HL-60/S4 treated with phorbol 12-myristate 13-acetate at 8.2 ng/mL for 4 days and 3 days (cell line): ENCODE measurements around the gene KCTD3.

ENCODE experiments used
- in situ Hi-C: fragments of 300-500 bp; cut with MboI; formaldehyde crosslinking; loops from 2 replicates; pipeline ENCODE4 v1.15.0; 2022; ENCODE audit warnings: low sequenced_read_pairs

Gene KCTD3

GRCh38 chr1:215555531-215555930 is 11.6 kb upstream of the KCTD3 start:
- in situ Hi-C loops = no loop called here

- in situ Hi-C loops = no loop called here
These were observed 10.1 kb upstream of the KCTD3 start for GRCh38 chr1:215556996-215557395.

- in situ Hi-C loops = no loop called here
These were observed 9.6 kb upstream of the KCTD3 start for GRCh38 chr1:215557504-215557903.

GRCh38 chr1:215557992-215558626 is 9.0 kb upstream of the KCTD3 start:
- in situ Hi-C loops = no loop called here

GRCh38 chr1:215567491-215568298 is 591 bp downstream of the KCTD3 start:
- in situ Hi-C loops = no loop called here

- in situ Hi-C loops = no loop called here
These were observed 1.2 kb downstream of the KCTD3 start for GRCh38 chr1:215568299-215568692.

- in situ Hi-C loops = no loop called here
These were observed 3.1 kb downstream of the KCTD3 start for GRCh38 chr1:215569986-215570824.

- in situ Hi-C loops = no loop called here
These were observed 14.8 kb downstream of the KCTD3 start for GRCh38 chr1:215581896-215582295.

GRCh38 chr1:215583185-215583749 is 16.2 kb downstream of the KCTD3 start:
- in situ Hi-C loops = no loop called here

GRCh38 chr1:215584389-215584788 is 17.3 kb downstream of the KCTD3 start:
- in situ Hi-C loops = no loop called here

- in situ Hi-C loops = no loop called here
These were observed 22.7 kb downstream of the KCTD3 start for GRCh38 chr1:215589650-215590435.

- in situ Hi-C loops = no loop called here
These were observed 23.8 kb downstream of the KCTD3 start for GRCh38 chr1:215590779-215591491.

GRCh38 chr1:215594640-215595039 is 27.5 kb downstream of the KCTD3 start:
- in situ Hi-C loops = no loop called here

GRCh38 chr1:215595231-215595630 is 28.1 kb downstream of the KCTD3 start:
- in situ Hi-C loops = no loop called here

GRCh38 chr1:215597961-215598360 is 30.9 kb downstream of the KCTD3 start:
- in situ Hi-C loops = no loop called here

GRCh38 chr1:215599418-215600074 is 32.4 kb downstream of the KCTD3 start:
- in situ Hi-C loops = no loop called here

- in situ Hi-C loops = no loop called here
These were observed 33.2 kb downstream of the KCTD3 start for GRCh38 chr1:215600258-215600792.

GRCh38 chr1:215600867-215601266 is 33.8 kb downstream of the KCTD3 start:
- in situ Hi-C loops = no loop called here

GRCh38 chr1:215601276-215601675 is 34.2 kb downstream of the KCTD3 start:
- in situ Hi-C loops = no loop called here
